Fibroblast of gingiva (primary cell): ENCODE results near the gene TPSB2.
"Not testable (repeated sequence)": the region's sequence is repeated elsewhere in the genome, so short reads cannot be mapped to it uniquely, and the experiment has no call there.

ENCODE experiments used
- DNase-seq: peaks from one replicate; pipeline ENCODE4 v3.0.0-alpha.2; 2011; ENCODE audit warnings: low read depth

The TPSB2 gene

DNA sequence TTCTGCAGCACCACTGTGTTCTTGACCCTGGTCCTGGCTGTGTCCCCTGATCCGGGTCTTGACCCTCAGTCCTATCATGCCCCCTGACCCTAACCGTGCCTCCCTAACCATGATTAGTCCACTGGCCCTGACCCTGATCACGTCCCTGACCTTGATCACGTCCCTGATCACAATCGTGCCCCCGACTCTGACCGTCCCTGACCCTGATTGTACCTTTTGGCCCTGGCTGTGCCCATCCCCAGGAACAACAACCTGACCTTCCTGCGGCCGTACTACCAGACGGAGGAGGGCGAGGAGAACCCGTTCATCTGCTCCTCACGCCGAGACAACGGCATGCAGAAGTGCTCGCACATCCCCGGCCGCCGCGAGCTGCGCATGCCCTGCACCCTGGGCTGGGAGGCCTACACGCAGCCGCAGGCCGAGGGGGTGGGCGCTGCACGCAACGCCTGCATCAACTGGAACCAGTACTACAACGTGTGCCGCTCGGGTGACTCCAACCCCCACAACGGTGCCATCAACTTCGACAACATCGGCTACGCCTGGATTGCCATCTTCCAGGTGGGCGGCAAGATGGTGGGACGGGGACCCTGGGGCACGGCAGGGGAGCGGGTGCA, 29.9 kb downstream of the TPSB2 start:
- no peak for DNase-seq

DNA sequence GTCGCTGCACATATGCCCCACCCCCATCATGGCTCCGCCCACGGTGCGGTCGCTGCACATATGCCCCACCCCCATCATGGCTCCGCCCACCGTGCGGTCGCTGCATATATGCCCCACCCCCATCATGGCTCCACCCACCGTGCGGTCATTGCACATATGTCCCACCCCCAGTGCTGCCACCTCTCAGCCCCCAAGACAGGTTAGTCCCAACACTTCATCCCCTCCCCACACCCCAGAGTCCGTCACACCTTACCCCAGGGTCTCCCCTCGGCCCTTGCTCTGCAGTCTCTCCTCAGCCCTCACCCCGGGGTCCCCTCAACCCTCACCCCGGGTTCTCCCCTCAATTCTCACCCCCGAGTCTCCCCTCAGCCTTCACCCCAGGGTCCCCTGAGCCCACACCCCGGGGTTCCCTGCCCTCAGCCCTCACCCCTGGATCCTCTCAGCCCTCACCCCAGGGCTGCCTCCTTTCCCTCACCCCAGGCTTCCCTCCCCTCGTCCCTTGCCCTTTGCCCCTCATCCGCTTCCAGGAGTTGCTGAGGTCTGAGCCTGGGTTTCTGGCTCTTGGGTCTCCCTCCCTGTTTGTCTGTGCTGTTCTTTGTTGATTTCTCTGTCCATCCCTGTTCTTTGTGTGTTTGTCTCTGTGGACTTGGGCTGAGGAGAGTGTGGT, 30.5 kb downstream of the TPSB2 start:
- no peak for DNase-seq

DNA sequence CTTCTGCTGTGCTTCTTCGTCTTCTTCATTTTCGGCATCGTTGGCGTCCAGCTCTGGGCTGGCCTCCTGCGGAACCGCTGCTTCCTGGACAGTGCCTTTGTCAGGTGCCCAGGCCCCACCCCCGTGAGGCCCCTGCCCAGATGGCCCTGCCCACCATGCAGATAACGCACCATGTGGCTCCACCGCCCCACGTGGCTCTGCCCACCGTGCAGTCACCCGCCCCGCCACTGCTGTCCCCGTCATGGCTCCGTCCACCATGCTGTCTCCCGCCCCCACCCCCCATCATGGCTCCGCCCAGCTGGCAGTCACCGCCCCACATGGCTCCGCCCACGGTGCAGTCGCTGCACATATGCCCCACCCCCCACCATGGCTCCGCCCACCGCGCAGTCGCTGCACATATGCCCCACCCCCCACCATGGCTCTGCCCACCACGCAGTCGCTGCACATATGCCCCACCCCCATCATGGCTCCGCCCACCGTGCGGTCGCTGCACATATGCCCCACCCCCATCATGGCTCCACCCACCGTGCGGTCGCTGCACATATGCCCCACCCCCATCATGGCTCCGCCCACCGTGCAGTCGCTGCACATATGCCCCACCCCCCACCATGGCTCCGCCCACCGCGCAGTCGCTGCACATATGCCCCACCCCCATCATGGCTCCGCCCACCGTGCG, 31.2 kb downstream of the TPSB2 start:
- not testable (repeated sequence) for DNase-seq

- no peak for DNase-seq
Observed at GRCh38 chr16:1198194-1198593, 31.8 kb downstream of the TPSB2 start.

DNA sequence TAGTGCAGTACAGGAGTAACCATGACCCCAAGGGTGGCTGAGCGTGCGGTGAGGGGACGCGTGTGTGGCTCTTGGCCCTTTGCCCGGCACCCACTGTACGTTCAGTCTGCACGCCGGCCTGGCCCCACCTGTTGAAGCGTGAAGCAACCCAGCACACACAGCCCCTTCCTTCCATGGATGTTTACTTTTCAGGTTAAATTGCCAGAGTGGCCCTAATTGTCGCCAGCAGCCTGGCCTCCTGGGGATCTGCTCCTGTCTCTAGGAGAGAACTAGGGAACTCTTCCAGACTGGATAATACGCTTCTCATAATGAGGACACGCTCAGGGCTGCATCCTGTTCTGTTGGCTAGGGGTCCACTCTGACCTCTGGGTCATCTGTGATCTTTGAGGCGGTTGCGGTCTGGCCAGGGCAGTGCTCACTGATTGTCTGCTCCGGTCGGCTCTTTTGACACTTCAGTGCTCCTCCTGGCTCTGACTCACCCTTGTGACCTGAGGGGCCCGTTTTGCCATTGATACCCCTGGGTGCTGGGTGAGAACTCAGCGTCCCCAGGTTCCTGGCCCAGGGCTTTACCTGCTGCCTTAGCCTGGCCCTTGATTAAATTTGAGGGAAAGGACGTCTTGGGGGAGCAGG, 32.6 kb downstream of the TPSB2 start:
- DNase-seq = no peak

GRCh38 chr16:1196494-1196893, 33.5 kb downstream of the TPSB2 start:
- DNase-seq = no peak

GRCh38 chr16:1195393-1195666, 34.7 kb downstream of the TPSB2 start:
- no peak for DNase-seq

DNA sequence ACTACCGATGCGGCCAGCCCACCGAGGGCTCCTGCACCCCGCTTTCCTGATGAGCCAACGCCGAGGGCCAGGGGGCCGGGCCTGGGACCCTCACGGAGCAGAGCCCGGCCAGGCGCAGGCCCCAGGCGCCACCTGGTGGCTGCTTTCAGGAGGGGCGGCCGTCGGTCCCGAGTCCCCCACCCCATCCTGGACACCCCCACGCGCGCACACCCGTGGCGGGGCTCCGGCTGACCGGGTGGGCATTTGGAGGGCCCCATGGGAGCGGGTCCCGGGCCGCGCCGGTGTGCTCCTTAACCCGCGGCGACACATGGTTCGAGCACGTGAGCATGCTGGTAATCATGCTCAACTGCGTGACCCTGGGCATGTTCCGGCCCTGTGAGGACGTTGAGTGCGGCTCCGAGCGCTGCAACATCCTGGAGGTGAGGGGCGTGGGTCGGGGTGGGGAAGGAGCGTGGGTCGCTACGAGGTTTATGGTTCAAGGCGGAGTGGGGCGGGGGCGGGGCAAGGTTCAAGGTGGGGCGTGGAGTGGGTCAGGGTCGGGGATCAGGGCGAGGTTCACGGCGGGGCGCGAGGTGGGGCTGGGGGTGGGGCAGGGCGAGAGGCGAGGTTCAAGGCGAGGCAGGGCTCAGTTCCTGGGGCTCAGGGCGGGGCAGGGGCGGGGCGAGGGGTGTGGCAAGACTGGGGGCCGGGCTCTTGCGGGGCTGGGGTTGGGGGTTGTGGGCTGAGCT, 35.2 kb downstream of the TPSB2 start:
- DNase-seq = no peak

GRCh38 chr16:1193825-1194581, 36.0 kb downstream of the TPSB2 start:
- no peak for DNase-seq

DNA sequence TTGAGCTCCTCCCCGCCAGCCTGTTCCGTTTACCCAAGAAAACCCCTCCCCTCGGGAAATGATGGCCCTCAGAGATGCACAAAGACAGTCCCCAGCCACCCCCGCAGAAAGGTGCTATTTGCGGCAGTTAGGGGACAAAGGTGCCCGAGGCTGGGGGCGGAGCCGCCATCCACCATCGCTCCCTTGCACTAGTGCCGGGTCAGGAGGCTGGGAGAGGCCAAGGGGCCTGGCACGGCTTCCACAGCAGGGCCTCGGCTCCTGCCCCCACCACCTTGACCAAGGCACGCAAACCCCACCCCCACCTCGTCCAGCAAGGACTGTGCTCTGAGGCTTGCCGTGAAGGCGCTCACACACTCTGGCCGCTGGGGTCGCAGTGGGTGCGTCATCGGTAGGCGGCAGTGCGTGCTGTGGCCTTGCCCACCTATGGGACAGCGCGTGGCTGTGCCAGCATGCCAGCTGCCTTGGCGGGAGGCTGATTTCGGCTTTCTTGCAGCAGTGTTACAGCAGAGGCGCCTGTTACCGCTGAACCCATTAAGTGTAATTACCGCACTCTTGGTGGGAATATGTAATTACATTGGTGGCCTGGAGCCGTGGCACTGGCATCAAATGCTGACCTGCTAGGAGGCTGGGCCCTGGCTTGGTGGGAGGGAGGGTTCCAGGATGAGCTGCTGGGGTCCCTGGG, 36.7 kb downstream of the TPSB2 start:
- DNase-seq = no peak

DNA sequence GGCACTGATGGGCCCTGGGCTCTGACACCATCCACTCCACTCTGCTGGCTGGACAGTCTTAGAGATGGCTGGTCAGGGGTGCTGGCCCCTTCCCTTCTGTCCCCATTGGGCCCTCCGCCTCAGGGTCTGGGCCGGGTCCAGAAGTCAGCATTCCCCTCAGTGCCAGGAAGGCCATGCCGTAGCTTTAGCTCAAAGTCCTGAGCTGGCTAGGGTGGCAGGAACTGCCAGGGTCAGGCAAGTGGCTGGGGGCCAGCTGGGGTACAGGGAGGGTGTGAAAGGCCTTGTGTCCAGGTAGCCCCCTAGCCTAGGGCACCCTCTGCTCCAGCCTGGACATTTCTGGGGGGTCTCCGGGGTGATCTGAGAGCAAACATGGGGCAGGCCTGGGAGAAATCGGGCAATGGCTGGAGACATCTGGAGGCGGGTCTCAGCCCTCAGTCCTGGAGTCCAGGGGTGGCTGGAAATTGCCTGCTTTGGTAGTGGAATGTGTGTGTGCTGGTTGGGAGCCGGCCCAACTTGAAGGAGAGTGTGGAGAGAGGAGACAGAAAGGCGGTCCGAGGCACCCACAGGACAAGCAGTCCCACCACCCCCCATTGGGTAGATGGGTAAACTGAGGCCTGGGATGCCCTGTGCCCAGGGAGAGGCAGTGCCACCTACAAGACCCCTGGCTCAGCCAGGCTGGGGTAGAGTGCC, 37.5 kb downstream of the TPSB2 start:
- DNase-seq = no peak

DNA sequence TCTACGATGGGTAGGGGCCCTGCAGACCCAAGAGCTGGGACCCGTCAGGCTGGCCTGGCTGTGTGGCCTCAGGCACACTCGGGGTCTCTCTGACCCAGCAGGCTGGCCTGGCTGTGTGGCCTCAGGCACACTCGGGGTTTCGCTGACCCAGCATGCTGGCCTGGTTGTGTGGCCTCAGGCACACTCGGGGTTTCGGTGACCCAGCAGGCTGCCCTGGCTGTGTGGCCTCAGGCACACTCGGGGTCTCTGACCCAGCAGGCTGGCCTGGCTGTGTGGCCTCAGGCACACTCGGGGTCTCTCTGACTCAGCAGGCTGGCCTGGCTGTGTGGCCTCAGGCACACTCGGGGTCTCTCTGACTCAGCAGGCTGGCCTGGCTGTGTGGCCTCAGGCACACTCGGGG, 39.2 kb downstream of the TPSB2 start:
- DNase-seq = not testable (repeated sequence)

- no peak for DNase-seq
Observed at GRCh38 chr16:1189455-1189854, 40.5 kb downstream of the TPSB2 start.

DNA sequence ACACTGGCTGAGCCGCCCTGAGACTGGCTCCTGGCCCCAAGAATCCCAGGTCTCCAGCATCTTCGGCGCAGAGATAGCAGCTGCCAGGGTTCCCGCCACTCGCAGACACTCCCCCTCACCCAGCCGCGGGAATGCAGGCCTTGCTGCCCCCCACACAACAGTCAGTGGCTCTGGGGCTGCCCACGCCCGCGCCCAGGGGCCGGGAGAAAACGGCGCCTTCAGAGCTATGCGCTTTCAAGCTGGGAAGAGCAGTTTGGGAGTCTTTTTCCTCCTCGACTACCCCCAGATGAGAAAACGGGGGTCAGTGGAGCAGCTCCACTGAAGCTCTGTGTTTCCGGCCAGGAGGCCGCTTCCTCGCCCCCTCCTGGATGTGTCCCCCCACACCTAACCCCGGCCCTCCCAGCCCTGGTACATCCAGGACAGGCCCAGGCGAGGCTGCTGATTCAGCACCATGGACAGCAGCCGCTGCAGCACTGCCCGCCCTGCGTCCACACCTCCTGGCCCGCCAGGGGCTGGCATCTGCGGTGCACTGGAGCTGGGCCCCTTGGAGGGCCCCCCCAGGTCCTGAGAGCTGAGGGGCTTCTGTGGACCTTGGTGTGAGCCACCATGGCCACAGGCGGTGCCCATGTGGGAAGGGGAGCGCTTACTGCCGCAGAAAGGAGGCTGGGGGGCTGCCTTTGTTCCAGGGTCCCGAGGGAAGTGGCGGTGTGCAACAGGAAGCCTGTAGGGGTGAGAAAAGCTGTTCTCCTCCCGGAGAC, 41.4 kb downstream of the TPSB2 start:
- no peak for DNase-seq

DNA sequence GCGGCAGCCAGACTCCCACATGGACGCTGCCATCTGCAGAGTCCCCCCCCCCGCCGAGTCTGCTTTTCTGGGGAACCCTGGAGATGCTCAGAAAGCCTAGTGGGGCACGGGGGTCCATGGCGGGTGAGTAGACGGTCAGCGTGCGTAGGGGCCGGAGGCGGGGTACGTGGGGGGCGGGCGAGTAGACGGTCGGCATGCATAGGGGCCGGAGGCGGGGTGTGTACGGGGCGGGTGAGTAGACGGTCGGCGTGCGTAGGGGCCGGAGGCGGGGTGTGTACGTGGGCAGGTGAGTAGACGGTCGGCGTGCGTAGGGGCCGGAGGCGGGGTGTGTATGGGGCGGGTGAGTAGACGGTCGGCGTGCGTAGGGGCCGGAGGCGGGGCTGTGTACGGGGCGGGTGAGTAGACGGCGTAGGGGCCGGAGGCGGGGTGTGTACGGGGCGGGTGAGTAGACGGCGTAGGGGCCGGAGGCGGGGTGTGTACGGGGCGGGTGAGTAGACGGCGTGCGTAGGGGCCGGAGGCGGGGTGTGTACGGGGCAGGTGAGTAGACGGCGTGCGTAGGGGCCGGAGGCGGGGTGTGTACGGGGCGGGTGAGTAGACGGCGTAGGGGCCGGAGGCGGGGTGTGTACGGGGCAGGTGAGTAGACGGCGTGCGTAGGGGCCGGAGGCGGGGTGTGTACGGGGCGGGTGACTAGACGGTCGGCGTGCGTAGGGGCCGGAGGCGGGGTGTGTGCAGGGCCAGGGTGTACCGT, 44.4 kb downstream of the TPSB2 start:
- not testable (repeated sequence) for DNase-seq

- DNase-seq = no peak
Observed at GRCh38 chr16:1184980-1185379, 45.0 kb downstream of the TPSB2 start.

DNA sequence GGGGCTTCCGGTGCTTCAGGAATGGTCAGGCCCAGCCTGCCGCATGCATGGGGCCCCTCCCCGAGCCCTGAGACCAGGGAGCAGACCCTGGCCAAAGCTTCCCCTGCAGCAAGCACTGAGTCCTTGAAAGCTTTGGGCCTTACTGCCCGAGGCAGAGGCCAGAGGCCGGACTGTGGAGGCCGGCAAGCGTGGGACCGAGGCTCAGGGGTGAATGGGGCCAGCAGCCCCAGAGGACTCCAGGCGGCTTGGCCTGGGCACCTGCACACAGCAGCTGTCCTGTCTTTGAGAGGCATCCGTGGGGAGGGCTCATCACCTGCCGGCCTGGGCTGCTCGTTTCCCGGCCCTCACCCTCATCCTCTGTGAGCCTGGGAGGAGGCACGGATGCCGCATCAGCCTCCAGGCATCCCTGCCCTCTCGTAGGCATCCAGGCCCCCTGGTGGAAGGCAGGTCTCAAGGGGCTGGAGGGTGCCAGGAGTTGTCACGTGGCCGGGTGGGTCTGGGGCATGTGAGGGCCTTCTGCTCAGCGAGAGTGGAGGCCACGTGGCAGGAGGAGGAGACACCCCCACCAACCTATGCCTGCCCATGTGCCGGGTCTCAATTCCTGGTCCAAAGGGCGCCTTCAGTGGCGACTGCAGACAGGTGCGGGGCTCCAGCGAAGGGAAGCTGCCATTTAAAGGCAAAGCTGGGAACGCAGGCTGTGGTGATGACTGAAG, 45.7 kb downstream of the TPSB2 start:
- no peak for DNase-seq
